NOMO-1 treated with DMSO at 0.1 percent for 48 hours (cell line): ENCODE measurements around the gene COX19.

Experiments used
- DNase-seq: peaks from one replicate; lab custom pipeline; 2025; ENCODE audit not compliant: unreplicated experiment; lab: John Stamatoyannopoulos, UW

COX19 gene

GRCh38 chr7:979151-979550 lies 3.8 kb upstream of the COX19 start:
- DNase-seq, result no peak

GRCh38 chr7:978416-979091 lies 3.2 kb upstream of the COX19 start:
- no peak for DNase-seq

GRCh38 chr7:978049-978346 lies 2.6 kb upstream of the COX19 start:
- no peak for DNase-seq

GRCh38 chr7:977326-978048 lies 2.1 kb upstream of the COX19 start:
- no peak for DNase-seq

GRCh38 chr7:976901-977325 lies 1.6 kb upstream of the COX19 start:
- no peak for DNase-seq

GRCh38 chr7:975702-976473 lies 539 bp upstream of the COX19 start:
- DNase-seq, result no peak

- DNase-seq, result peak; percentile 19
Measured at GRCh38 chr7:974172-974571, 1.2 kb downstream of the COX19 start.

- DNase-seq, result no peak
Measured at GRCh38 chr7:973312-973711, 2.0 kb downstream of the COX19 start.

GRCh38 chr7:972676-973309 lies 2.6 kb downstream of the COX19 start:
- DNase-seq, result no peak

- no peak for DNase-seq
Measured at GRCh38 chr7:972110-972509, 3.2 kb downstream of the COX19 start.

- DNase-seq, result no peak
Measured at GRCh38 chr7:970744-971143, 4.6 kb downstream of the COX19 start.

GRCh38 chr7:969403-969802 lies 5.9 kb downstream of the COX19 start:
- no peak for DNase-seq

- DNase-seq, result no peak
Measured at GRCh38 chr7:968205-969105, 6.9 kb downstream of the COX19 start.

- no peak for DNase-seq
Measured at GRCh38 chr7:967361-968082, 7.8 kb downstream of the COX19 start.

- no peak for DNase-seq
Measured at GRCh38 chr7:966291-967069, 8.9 kb downstream of the COX19 start.

GRCh38 chr7:964401-965231 lies 10.7 kb downstream of the COX19 start:
- peak; percentile 78 for DNase-seq

- DNase-seq, result no peak
Measured at GRCh38 chr7:963236-964078, 11.9 kb downstream of the COX19 start.
